NCI-H2227 (cell line): ENCODE data around the gene FHIT.

Source experiments
- DNase-seq: peaks from one replicate; lab custom pipeline; 2025; ENCODE audit not compliant: unreplicated experiment; lab: John Stamatoyannopoulos, UW

FHIT gene

GRCh38 chr3:61251174-61251972, at the start of gene FHIT:
Gene FHIT, minus strand, starts transcription at chr3:61251452.
- peak; percentile 91 for DNase-seq

GRCh38 chr3:61300786-61301185, 49.5 kb upstream of the FHIT start:
- no peak for DNase-seq

GRCh38 chr3:61300006-61300380, 48.7 kb upstream of the FHIT start:
- no peak for DNase-seq

- DNase-seq: no peak
These were observed 48.2 kb upstream of the FHIT start for GRCh38 chr3:61299343-61300005.

GRCh38 chr3:61297821-61298220, 46.6 kb upstream of the FHIT start:
- no peak for DNase-seq

GRCh38 chr3:61288446-61288845, 37.2 kb upstream of the FHIT start:
- no peak for DNase-seq

GRCh38 chr3:61283876-61284275, 32.6 kb upstream of the FHIT start:
- no peak for DNase-seq

GRCh38 chr3:61278713-61279112, 27.5 kb upstream of the FHIT start:
- DNase-seq: no peak

- no peak for DNase-seq
These were observed 26.2 kb upstream of the FHIT start for GRCh38 chr3:61277411-61277810.

GRCh38 chr3:61269435-61269834, 18.2 kb upstream of the FHIT start:
- no peak for DNase-seq

- DNase-seq: no peak
These were observed 17.4 kb upstream of the FHIT start for GRCh38 chr3:61268644-61269043.

GRCh38 chr3:61264281-61264680, 13.0 kb upstream of the FHIT start:
- no peak for DNase-seq

GRCh38 chr3:61257148-61257547, 5.9 kb upstream of the FHIT start:
- no peak for DNase-seq

- DNase-seq: no peak
These were observed 2.5 kb upstream of the FHIT start for GRCh38 chr3:61253756-61254155.

GRCh38 chr3:61252836-61253235, 1.6 kb upstream of the FHIT start:
- DNase-seq: no peak

- peak; percentile 1 for DNase-seq
These were observed 473 bp downstream of the FHIT start for GRCh38 chr3:61250784-61251173.

GRCh38 chr3:61248496-61248895, 2.8 kb downstream of the FHIT start:
- DNase-seq: no peak

- DNase-seq: no peak
These were observed 4.1 kb downstream of the FHIT start for GRCh38 chr3:61247191-61247590.

- DNase-seq: no peak
These were observed 11.4 kb downstream of the FHIT start for GRCh38 chr3:61239871-61240270.

GRCh38 chr3:61237858-61238257, 13.4 kb downstream of the FHIT start:
- DNase-seq: no peak

GRCh38 chr3:61236556-61236955, 14.7 kb downstream of the FHIT start:
- no peak for DNase-seq

- no peak for DNase-seq
These were observed 17.5 kb downstream of the FHIT start for GRCh38 chr3:61233746-61234145.

- no peak for DNase-seq
These were observed 19.6 kb downstream of the FHIT start for GRCh38 chr3:61231693-61232092.
